Stimulated activated CD4-positive, alpha-beta T cell treated with anti-CD3 and anti-CD28 coated beads, TNF-alpha, amount 100 ng/mL, for 1 hour (primary cell): ENCODE data around the gene SLC12A3.

Source experiments
- DNase-seq, 3 donors: peaks; one replicate each; pipeline ENCODE4 v3.0.0-alpha.2; 2020; ENCODE audit warnings: low read depth in 3 of 3, low spot score in 1 of 3

The SLC12A3 gene

GRCh38 chr16:56848029-56848936 is 16.7 kb upstream of the SLC12A3 start:
- DNase-seq: no peak

GRCh38 chr16:56848955-56849689 is 15.9 kb upstream of the SLC12A3 start:
- no peak for DNase-seq

- DNase-seq: no peak
Observed at GRCh38 chr16:56849690-56850680, 15.0 kb upstream of the SLC12A3 start.

GRCh38 chr16:56851671-56852400 is 13.2 kb upstream of the SLC12A3 start:
- no peak for DNase-seq

DNA sequence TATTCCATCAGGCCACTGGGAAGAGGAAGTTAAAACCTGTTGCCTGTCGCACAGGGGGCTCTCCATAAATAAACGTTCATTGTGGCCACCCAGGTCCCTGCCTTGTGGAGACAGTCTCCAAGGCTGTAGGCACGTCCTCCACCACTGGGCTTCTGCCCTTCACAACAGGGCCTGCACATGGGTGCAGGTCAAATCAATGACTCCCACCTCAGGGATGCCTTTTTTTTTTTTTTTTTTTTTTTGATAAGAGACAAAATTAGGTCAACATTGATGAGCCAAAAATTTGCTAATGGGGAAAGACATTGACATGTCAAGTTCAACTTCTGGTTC is 12.6 kb upstream of the SLC12A3 start:
- DNase-seq: no peak

DNA sequence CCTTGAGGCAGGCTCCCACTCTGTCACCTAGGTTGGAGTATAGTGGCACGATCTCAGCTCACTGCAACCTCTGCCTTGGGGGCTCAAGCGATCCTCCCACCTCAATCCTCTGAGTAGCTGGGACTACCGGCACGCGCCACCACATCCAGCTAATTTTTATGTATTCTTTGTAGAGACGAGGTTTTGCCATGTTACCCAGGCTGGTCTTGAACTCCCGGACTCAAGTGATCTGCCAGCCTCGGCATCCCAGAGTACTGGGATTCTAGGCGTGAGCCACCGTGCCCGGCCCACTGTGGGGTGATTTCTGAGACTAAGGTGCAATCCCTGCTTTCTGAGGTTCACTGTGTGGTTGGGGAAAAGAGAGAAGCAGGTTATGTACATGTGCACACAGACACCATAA is 12.0 kb upstream of the SLC12A3 start:
- no peak for DNase-seq

- DNase-seq: no peak
Observed at GRCh38 chr16:56855201-56855600, 9.8 kb upstream of the SLC12A3 start.

GRCh38 chr16:56855946-56856345 is 9.1 kb upstream of the SLC12A3 start:
- no peak for DNase-seq

GRCh38 chr16:56856876-56857447 is 8.0 kb upstream of the SLC12A3 start:
- DNase-seq: no peak

DNA sequence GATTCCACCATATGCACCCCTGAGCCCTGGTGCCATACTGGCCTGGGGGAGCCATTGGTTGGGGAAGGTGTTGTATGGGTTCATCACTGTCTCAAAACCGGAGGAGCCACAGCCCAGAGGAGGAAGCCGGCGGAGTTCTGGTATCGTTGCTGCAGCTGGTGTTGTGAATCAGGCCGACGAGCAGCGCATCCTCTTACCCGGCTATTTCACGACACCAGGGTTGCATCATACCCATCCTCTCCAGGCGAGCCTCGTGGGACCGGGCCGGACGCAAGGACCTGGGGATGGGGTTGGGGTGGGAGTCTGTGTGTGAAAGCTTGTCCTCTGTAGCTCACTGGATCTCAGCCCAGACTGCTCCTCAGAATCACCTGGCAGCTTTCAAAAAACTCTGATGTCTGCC is 6.6 kb upstream of the SLC12A3 start:
- DNase-seq: no peak

GRCh38 chr16:56859636-56860035 is 5.4 kb upstream of the SLC12A3 start:
- DNase-seq: no peak

DNA sequence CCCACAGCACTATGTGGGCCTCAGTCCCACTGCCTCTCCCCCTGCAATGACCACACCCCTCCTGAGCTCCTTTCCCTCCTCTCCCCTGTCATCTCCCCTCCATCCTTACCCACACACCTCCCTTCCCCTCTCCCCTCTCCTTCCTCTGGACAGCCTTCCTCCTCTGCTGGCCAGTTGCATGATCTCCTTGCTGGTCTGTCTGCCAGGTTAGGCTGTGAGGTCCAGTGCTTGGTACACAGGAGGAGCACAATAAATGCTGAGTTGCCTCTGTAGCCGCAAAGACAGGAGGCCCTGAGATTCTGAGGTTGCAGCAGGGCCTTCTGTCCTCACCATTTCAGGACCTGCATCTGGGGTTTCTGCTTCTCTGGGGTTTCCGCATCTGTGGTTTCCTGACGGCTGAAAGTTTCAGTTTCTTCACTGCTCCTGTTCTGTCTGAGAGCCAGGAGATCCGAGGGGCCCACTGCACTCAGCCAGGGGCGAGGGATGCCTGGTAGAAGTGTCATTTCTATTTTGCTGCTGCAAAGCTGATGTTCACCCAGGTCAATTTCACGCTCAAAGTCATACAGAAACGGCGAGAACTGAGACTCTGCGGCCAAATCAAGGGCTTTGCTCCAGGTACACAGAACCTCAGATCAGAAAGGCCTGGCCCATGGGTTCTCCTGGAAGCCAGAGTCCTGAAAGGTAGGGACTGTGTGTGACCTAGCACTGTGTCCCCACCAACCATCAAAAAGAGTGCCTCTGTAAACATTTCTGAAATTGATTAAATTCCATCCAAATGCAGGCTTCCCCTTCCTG is 4.6 kb upstream of the SLC12A3 start:
- DNase-seq: peak in 1 of 3 donors; percentile 11

DNA sequence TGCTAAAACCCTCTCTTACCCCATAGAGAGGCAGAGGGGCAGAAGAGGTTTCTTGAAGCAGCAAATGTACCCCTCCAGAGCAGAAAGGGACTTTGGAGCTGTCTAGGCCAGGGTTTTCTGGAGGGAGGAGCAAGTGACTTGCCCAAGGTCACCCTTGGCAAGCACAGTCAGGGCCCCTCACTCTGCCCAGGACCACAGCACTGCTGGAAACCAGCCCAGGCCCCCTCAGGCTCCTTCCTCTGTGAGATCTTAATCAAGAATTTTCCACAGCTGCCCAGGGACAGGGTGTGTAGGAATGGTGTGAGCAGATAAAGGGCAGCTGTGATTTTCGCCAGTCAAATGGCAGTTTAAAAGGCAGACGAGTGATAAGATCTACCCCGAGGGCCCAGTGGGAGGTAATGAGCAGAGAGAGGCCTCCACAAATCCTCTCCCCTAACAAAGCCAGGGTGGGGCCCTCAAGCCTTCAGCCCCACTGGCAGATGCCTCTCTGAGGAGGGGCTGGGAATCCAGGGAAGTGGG is 3.9 kb upstream of the SLC12A3 start:
- no peak for DNase-seq

DNA sequence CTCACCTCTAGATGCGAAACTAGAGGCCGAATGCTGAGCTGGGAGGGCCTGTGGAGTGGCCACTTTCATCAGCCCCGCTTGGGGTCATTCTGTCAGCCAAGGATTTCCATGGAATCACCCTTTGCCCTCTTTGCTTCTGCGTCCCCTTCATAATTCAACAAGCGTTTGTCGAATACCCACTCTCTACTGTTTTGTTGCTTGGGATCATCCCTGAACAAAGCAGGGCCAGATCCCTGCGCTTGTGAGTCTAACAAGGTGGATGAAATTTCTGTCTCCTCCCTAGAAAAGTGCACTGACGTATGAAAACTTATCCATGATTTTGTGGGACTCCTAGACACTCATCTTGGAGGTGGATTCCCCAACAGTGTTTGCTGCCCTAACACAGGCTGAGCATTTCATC is 3.3 kb upstream of the SLC12A3 start:
- no peak for DNase-seq

DNA sequence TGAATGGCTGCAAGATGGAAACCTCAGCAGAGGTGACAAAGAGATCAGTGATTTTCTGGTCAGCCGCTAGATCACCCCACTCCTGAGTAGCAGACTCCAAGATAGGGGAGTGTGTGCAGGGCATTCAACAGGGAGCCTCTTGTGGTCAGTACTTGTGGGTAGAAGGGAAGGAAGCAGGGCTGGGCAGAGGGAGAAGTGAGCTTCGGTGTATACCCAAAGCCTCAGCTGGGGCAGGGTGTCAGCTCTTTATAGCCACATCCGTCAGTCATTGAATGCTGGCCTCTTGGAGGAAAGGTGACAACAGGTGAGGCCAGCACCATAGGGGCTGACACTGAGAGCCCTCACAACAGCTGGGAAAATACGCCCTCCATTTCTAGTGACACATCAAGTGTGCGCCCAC is 2.2 kb upstream of the SLC12A3 start:
- DNase-seq: no peak

DNA sequence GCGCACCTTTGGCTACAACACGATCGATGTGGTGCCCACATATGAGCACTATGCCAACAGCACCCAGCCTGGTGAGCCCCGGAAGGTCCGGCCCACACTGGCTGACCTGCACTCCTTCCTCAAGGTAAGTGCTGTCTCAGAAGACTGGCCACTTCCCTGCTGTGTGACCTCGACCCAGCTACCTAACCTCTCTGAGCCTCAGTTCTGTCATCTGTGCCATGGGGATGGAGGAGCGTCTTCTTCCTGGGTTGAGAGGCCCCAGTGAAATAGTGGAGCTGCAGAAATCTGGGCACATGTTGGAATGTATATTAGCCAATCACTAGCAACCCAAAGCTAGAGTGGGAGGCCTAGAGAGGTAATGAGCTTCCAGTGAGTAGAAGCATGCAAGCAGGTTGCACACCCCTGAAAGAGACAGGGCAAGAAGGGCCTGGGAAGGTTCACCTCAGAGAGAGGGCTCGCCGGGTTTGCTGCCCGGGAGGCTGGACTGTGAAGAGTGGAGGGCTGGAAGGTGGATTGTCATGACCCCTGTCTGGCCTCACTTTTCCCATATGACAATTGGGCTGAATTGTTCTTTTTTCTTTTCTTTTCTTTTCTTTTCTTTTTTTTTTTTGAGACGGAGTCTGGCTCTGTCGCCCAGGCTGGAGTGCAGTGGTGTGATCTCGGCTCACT is 521 bp downstream of the SLC12A3 start:
- DNase-seq: no peak

GRCh38 chr16:56866955-56867830 is 2.2 kb downstream of the SLC12A3 start:
- DNase-seq: peak in 2 of 3 donors; percentile 6 to 13

GRCh38 chr16:56868175-56868574 is 3.2 kb downstream of the SLC12A3 start:
- no peak for DNase-seq
